Measurements from ENCODE around the gene GP1BB. TPM values are rescaled to one million over a fixed set of nuclear protein-coding genes. Genes with fewer than 3 reads are reported as not detected.
A peak's percentile ranks its signal among the peaks of the same experiment; 100 is the strongest.
"Not testable (repeated sequence)": the region's sequence is repeated elsewhere in the genome, so short reads cannot be mapped to it uniquely, and the experiment has no call there.

The GP1BB gene
- polyA plus RNA-seq, 3 donors = 0.13 to 1.5 (median 0.26) TPM

DNA sequence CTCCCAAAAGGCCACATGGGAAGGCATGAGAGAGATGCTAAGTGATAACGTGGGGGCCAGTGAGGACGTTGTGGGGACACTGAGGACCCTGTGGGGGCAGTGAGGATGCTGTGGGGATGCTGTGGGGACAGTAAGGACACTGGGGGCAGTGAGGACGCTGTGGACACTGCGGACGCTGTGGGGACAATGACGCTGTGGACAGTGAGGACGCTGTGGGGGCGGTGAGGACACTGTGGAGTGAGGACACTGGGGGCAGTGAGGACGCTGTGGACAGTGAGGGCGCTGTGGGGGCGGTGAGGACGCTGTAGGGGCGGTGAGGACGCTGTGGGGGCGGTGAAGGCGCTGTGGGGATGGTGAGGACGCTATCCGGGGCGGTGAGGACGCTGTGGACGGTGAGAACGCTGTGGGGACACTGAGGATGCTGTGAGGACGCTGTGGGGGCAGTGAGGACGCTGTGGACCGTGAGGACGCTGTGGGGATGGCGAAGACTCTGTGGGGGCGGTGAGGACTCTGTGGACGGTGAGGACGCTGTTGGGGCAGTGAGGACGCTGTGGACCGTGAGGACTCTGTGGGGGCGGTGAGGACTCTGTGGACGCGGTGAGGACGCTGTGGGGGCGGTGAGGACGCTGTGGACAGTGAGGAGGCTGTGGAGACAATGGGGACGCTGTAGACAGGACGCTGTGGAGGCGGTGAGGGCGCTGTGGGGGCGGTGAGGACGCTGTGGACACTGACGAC, 1.8 kb downstream of the GP1BB start:
- Mint-ChIP-seq H3K27me3 (ENCODE audit: low read depth in 3 of 3) (peaks cover 46 to 73% (median 50%) of the 10 kb centered on the region in 3 donors), H3K4me1 (peaks cover 10% of the 10 kb centered on the region), H3K36me3 (peaks cover 0 to 10% of the 10 kb centered on the region in 2 donors), H3K27ac (no peak overlapping the region), H3K9me3 (peaks cover 0 to 13% (median 8%) of the 10 kb centered on the region in 7 donors), H3K4me3 (peak overlapping the region in 1 of 2 donors; percentile 79)
- Histone ChIP-seq H3K27ac (ENCODE audit: low read depth in 1 of 2, low read length in 2 of 2) (no peak overlapping the region), H3K9me3 (replicated peaks in 1 of 2; ENCODE audit: control insufficient read depth in 1 of 2, insufficient read depth in 1 of 2, low read length in 2 of 2) (peaks cover 0 to 15% of the 10 kb centered on the region in 2 donors), H3K79me2 (ENCODE audit: insufficient read depth, low read length) (no peaks in the 10 kb centered on the region), H3K4me3 (replicated peaks in 1 of 3; ENCODE audit: low read depth in 2 of 3, low read length in 3 of 3) (no peak overlapping the region), H4K20me1 (ENCODE audit: insufficient read depth, low read length) (no peaks in the 10 kb centered on the region), H3K9ac (ENCODE audit: insufficient read depth, low read length, poor library complexity, severe bottlenecking) (no peak overlapping the region), H3K4me2 (replicated peaks; ENCODE audit: extremely low read depth, low read length, poor library complexity, severe bottlenecking) (no peak overlapping the region), H3K36me3 (replicated peaks in 1 of 2; ENCODE audit: control insufficient read depth in 1 of 2, insufficient read depth in 2 of 2, low read length in 2 of 2) (no peaks in the 10 kb centered on the region), H2AFZ (ENCODE audit: insufficient read depth, low read depth, low read length, poor library complexity, severe bottlenecking) (no peak overlapping the region), H3K27me3 (ENCODE audit: control insufficient read depth in 2 of 2, insufficient read depth in 2 of 2, low read length in 2 of 2) (peaks cover 12 to 49% of the 10 kb centered on the region in 2 donors), H3K4me1 (ENCODE audit: control insufficient read depth in 1 of 2, insufficient read depth in 2 of 2, low read length in 2 of 2) (peaks cover 10 to 20% of the 10 kb centered on the region in 2 donors)
- 89% methylated on average over 44 of the region's 45 CpGs for WGBS (ENCODE audit: insufficient coverage)
- no peak for DNase-seq
- TF ChIP-seq, protein P1, sequence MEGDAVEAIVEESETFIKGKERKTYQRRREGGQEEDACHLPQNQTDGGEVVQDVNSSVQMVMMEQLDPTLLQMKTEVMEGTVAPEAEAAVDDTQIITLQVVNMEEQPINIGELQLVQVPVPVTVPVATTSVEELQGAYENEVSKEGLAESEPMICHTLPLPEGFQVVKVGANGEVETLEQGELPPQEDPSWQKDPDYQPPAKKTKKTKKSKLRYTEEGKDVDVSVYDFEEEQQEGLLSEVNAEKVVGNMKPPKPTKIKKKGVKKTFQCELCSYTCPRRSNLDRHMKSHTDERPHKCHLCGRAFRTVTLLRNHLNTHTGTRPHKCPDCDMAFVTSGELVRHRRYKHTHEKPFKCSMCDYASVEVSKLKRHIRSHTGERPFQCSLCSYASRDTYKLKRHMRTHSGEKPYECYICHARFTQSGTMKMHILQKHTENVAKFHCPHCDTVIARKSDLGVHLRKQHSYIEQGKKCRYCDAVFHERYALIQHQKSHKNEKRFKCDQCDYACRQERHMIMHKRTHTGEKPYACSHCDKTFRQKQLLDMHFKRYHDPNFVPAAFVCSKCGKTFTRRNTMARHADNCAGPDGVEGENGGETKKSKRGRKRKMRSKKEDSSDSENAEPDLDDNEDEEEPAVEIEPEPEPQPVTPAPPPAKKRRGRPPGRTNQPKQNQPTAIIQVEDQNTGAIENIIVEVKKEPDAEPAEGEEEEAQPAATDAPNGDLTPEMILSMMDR (IDR thresholded peaks at IDR 0.05) = no peak
- intact Hi-C loops (cut with micrococcal nuclease) = no loop called here

DNA sequence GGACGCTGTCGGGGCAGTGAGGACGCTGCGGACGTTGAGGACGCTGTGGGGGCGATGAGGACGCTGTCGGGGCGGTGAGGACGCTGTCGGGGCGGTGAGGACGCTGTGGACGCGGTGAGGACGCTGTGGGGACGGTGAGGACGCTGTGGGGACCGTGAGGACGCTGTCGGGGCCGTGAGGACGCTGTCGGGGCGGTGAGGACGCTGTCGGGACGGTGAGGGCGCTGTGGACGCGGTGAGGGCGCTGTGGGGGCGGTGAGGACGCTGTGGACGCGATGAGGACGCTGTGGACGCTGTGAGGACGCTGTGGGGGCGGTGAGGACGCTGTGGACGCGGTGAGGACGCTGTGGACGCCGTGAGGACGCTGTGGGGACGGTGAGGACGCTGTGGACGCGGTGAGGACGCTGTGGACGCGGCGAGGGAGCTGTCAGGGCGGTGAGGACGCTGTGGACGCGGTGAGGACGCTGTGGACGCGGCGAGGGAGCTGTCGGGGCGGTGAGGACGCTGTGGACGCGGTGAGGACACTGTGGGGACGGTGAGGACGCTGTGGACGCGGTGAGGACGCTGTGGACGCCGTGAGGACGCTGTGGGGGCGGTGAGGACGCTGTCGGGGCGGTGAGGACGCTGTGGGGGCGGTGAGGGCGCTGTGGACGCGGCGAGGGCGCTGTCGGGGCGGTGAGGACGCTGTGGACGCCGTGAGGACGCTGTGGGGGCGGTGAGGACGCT, 2.9 kb downstream of the GP1BB start:
- H3K36me3 ChIP-seq (replicated peaks in 1 of 2; ENCODE audit: control insufficient read depth in 1 of 2, insufficient read depth in 2 of 2, low read length in 2 of 2); H3K79me2 ChIP-seq (ENCODE audit: insufficient read depth, low read length); H3K27ac Mint-ChIP-seq; H3K36me3 Mint-ChIP-seq; DNase-seq; intact Hi-C loops (cut with micrococcal nuclease); H3K4me2 ChIP-seq (replicated peaks; ENCODE audit: extremely low read depth, low read length, poor library complexity, severe bottlenecking); H3K27ac ChIP-seq (ENCODE audit: low read depth in 1 of 2, low read length in 2 of 2); H3K4me3 Mint-ChIP-seq; H4K20me1 ChIP-seq (ENCODE audit: insufficient read depth, low read length); H3K9ac ChIP-seq (ENCODE audit: insufficient read depth, low read length, poor library complexity, severe bottlenecking); H2AFZ ChIP-seq (ENCODE audit: insufficient read depth, low read depth, low read length, poor library complexity, severe bottlenecking); H3K4me3 ChIP-seq (replicated peaks in 1 of 3; ENCODE audit: low read depth in 2 of 3, low read length in 3 of 3): not testable (repeated sequence)
- Mint-ChIP-seq H3K27me3 (ENCODE audit: low read depth in 3 of 3) (peaks cover 40 to 69% (median 42%) of the 10 kb centered on the region in 3 donors), H3K9me3 (peaks cover 0 to 13% (median 8%) of the 10 kb centered on the region in 7 donors), H3K4me1 (peaks cover 13% of the 10 kb centered on the region)
- peaks cover 0 to 15% of the 10 kb centered on the region in 2 donors for H3K9me3 ChIP-seq (replicated peaks in 1 of 2; ENCODE audit: control insufficient read depth in 1 of 2, insufficient read depth in 1 of 2, low read length in 2 of 2)
- H3K4me1 ChIP-seq (ENCODE audit: control insufficient read depth in 1 of 2, insufficient read depth in 2 of 2, low read length in 2 of 2) = peaks cover 18 to 27% of the 10 kb centered on the region in 2 donors
- 93% methylated on average over 84 of the region's 96 CpGs for WGBS (ENCODE audit: insufficient coverage)
- peaks cover 12 to 44% of the 10 kb centered on the region in 2 donors for H3K27me3 ChIP-seq (ENCODE audit: control insufficient read depth in 2 of 2, insufficient read depth in 2 of 2, low read length in 2 of 2)
